ENCODE results near the gene CHST12. TPM values are rescaled to one million over a fixed set of nuclear protein-coding genes. Genes with fewer than 3 reads are reported as not detected.
"Not testable (repeated sequence)": the region's sequence is repeated elsewhere in the genome, so short reads cannot be mapped to it uniquely, and the experiment has no call there.

The CHST12 gene
- total and polyA plus RNA-seq, 8 donors, result 11.7 to 27.1 (median 15.0) TPM

GRCh38 chr7:2376351-2377154 lies 26.9 kb upstream of the CHST12 start:
- DNase-seq (no peak), ATAC-seq (no peak)
- H3K36me3 ChIP-seq, result peaks cover 0 to 94% of the 10 kb centered on the region in 2 donors
- TF ChIP-seq CTCF (IDR thresholded peaks at IDR 0.05), result no peak
- intact Hi-C loops (cut with DNase I), result no loop called here
- no peaks in the 10 kb centered on the region for H3K4me1 ChIP-seq
- no peaks in the 10 kb centered on the region for H3K27me3 ChIP-seq
- H3K9me3 ChIP-seq, result no peaks in the 10 kb centered on the region
- H3K27ac ChIP-seq, result no peak overlapping the region
- no peak overlapping the region for H3K4me3 ChIP-seq

GRCh38 chr7:2377492-2377891 lies 25.9 kb upstream of the CHST12 start:
- H3K9me3 ChIP-seq; H3K27me3 ChIP-seq; H3K27ac ChIP-seq; intact Hi-C loops (cut with DNase I); DNase-seq; ATAC-seq; H3K4me1 ChIP-seq; H3K4me3 ChIP-seq: not testable (repeated sequence)
- H3K36me3 ChIP-seq, result peaks cover 0 to 94% of the 10 kb centered on the region in 2 donors

GRCh38 chr7:2378125-2378524 lies 25.3 kb upstream of the CHST12 start:
- H3K27me3 ChIP-seq; intact Hi-C loops (cut with DNase I); ATAC-seq; H3K4me1 ChIP-seq; H3K9me3 ChIP-seq; H3K4me3 ChIP-seq; H3K27ac ChIP-seq; DNase-seq: not testable (repeated sequence)
- H3K36me3 ChIP-seq, result peaks cover 0 to 94% of the 10 kb centered on the region in 2 donors

DNA sequence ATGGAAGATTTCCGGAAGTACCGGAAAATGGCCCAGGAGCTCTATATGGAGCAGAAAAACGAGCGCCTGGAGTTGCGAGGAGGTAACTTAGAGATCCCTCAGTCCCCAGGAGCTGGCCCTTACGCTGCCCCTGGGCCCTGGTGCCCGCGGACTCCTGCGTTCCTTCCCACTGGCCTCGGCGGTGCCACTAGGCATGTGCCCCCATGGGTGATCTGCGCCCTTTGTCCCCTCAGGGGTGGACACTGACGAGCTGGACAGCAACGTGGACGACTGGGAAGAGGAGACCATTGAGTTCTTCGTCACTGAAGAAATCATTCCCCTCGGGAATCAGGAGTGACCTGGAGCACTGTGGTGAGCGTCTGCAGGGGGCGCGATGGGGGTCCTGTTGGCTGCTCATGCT lies 24.2 kb upstream of the CHST12 start:
- no peak for TF ChIP-seq CTCF (IDR thresholded peaks at IDR 0.05)
- DNase-seq (no peak), ATAC-seq (no peak)
- Histone ChIP-seq H3K9me3 (no peaks in the 10 kb centered on the region), H3K4me1 (no peaks in the 10 kb centered on the region), H3K36me3 (peaks cover 0 to 90% of the 10 kb centered on the region in 2 donors), H3K27me3 (no peaks in the 10 kb centered on the region), H3K4me3 (no peak overlapping the region), H3K27ac (no peak overlapping the region)
- intact Hi-C loops (cut with DNase I), result no loop called here

DNA sequence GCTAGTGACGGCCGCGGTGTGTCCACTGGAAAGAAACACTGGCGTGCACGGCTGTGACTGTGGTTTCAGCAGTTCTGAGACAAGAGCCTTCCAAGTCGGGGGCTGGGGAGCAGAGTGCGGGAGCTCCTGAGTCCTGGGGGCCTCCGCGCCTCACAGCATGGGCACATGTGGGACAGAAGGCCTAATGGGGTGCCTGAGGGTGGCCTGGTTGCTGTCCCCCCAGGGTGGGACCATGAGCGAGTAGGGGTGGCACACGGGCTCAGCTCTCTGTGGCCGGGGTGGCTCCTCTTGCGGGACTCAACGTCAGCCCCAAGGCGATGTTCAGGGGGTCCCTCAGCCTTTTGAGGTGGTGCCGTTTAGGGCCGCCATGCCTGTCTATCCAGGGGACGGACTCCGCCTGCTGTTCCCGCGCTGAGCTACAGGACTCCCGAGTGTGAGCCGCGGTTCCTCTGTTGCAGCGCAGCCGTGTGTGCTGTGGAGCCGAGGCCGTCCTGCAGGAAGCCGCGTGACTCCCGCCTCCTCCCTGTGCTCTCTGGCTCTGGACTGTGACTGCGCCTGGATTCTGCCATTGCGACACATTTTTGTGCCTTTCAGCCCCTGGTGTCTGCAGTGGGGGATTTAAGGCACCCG lies 23.5 kb upstream of the CHST12 start:
- Histone ChIP-seq H3K36me3 (peaks cover 0 to 90% of the 10 kb centered on the region in 2 donors), H3K27ac (no peak overlapping the region), H3K9me3 (no peaks in the 10 kb centered on the region), H3K4me1 (no peaks in the 10 kb centered on the region), H3K27me3 (no peaks in the 10 kb centered on the region), H3K4me3 (no peak overlapping the region)
- no peak for TF ChIP-seq CTCF (IDR thresholded peaks at IDR 0.05)
- no peak for ATAC-seq
- no peak for DNase-seq
- intact Hi-C loops (cut with DNase I), result no loop called here

- peak in 1 of 4 donors; percentile 76 for DNase-seq
- ATAC-seq, result no peak
These were observed 22.9 kb upstream of the CHST12 start for GRCh38 chr7:2380461-2380860.

More at GRCh38 chr7:2380461-2380860, 22.9 kb upstream of the CHST12 start:
- no peak for TF ChIP-seq CTCF (IDR thresholded peaks at IDR 0.05)
- H3K4me3 ChIP-seq, result no peak overlapping the region
- no peaks in the 10 kb centered on the region for H3K9me3 ChIP-seq
- H3K4me1 ChIP-seq, result no peaks in the 10 kb centered on the region
- H3K27ac ChIP-seq, result no peak overlapping the region
- intact Hi-C loops (cut with DNase I), result no loop called here
- H3K36me3 ChIP-seq, result peaks cover 0 to 85% of the 10 kb centered on the region in 2 donors
- no peaks in the 10 kb centered on the region for H3K27me3 ChIP-seq
